ENCODE measurements around the gene FBLN7.

DNA sequence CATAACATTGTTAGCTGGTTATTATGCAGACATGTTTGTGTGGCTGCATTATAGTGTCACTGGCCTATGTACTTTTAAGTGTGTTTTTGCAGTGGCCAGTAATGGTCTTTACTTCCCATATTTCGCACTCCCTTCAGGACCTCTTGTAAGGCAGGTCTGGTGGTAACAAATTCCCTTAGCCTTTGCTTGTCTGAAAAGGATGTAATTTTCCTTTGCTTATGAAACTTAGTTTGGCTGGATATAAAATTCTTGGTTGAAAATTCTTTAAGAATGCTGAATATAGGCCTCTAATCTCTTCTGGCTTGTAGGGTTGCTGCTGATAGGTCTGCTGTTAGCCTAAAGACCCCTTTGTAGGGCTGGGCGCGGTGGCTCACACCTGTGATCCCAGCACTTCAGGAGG, 82.0 kb downstream of the FBLN7 start:
- TF ChIP-seq, protein P1, sequence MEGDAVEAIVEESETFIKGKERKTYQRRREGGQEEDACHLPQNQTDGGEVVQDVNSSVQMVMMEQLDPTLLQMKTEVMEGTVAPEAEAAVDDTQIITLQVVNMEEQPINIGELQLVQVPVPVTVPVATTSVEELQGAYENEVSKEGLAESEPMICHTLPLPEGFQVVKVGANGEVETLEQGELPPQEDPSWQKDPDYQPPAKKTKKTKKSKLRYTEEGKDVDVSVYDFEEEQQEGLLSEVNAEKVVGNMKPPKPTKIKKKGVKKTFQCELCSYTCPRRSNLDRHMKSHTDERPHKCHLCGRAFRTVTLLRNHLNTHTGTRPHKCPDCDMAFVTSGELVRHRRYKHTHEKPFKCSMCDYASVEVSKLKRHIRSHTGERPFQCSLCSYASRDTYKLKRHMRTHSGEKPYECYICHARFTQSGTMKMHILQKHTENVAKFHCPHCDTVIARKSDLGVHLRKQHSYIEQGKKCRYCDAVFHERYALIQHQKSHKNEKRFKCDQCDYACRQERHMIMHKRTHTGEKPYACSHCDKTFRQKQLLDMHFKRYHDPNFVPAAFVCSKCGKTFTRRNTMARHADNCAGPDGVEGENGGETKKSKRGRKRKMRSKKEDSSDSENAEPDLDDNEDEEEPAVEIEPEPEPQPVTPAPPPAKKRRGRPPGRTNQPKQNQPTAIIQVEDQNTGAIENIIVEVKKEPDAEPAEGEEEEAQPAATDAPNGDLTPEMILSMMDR (conservative IDR thresholded peaks at IDR 0.05; ENCODE audit: low read depth, low read length): no peak
- no peak for TF ChIP-seq EZH2 (IDR thresholded peaks at IDR 0.05; ENCODE audit: borderline replicate concordance, low read depth, low read length, poor library complexity, severe bottlenecking)
